HepG2 (cell line): Measurements from ENCODE around the gene TAPBP. TPM values are rescaled to one million over a fixed set of nuclear protein-coding genes. Genes with fewer than 3 reads are reported as not detected.

Experiments
- CBFB ChIP-seq: sonication (generic); formaldehyde crosslinking; IDR thresholded peaks from 2 replicates; pipeline ENCODE4 v1.4.0; 2020; ENCODE audit warnings: missing genetic modification reagents
- CCAR2 ChIP-seq: fragments of 200-400 bp; formaldehyde crosslinking; optimal IDR thresholded peaks from 2 replicates; pipeline ENCODE3; 2018; ENCODE audit warnings: low read depth, mild to moderate bottlenecking, low read length, moderate library complexity
- CHD4 ChIP-seq: fragments of 200-600 bp; sonication (generic); IDR thresholded peaks from 2 replicates; pipeline ENCODE4 v1.7.0; 2017; ENCODE audit warnings: mild to moderate bottlenecking, low read length, borderline replicate concordance
- GRHL1 ChIP-seq: sonication (generic); formaldehyde crosslinking; conservative IDR thresholded peaks from 2 replicates; pipeline ENCODE4 v1.8.0; 2022; ENCODE audit warnings: missing genetic modification reagents
- IKZF1 ChIP-seq: fragments of 450-650 bp; IDR thresholded peaks from 2 replicates; pipeline ENCODE4 v1.7.1; 2016
- MLXIP ChIP-seq: sonication (generic); formaldehyde crosslinking; IDR thresholded peaks from 2 replicates; pipeline ENCODE4 v1.9.0; 2021; ENCODE audit warnings: missing genetic modification reagents, borderline replicate concordance
- PHF5A ChIP-seq: IDR thresholded peaks from one replicate; pipeline ENCODE4 v1.6.1; 2018; ENCODE audit warnings: low read depth, missing genetic modification reagents; ENCODE audit not compliant: unreplicated experiment
- RNF2 ChIP-seq: fragments of 450-650 bp; conservative IDR thresholded peaks from 2 replicates; pipeline ENCODE4 v1.6.1; 2016; ENCODE audit warnings: low read depth
- U2AF2 ChIP-seq: fragments of 200-400 bp; formaldehyde crosslinking; IDR thresholded peaks from 2 replicates; pipeline ENCODE4 v1.6.1; 2017; ENCODE audit warnings: low read depth, mild to moderate bottlenecking, low read length
- XRCC5 ChIP-seq: fragments of 200-400 bp; formaldehyde crosslinking; optimal IDR thresholded peaks from 2 replicates; pipeline ENCODE3; 2017; ENCODE audit warnings: mild to moderate bottlenecking, low read length
- ZNF292 ChIP-seq: sonication (generic); formaldehyde crosslinking; IDR thresholded peaks from 2 replicates; pipeline ENCODE4 v1.8.1; 2022; ENCODE audit warnings: mild to moderate bottlenecking, low read depth, missing genetic modification reagents, borderline replicate concordance
- ZNF333 ChIP-seq: sonication (generic); formaldehyde crosslinking; IDR thresholded peaks from 2 replicates; pipeline ENCODE4 v1.4.0; 2020; ENCODE audit warnings: mild to moderate bottlenecking, missing genetic modification reagents, borderline replicate concordance
- ZNF383 ChIP-seq: sonication (generic); formaldehyde crosslinking; IDR thresholded peaks from 2 replicates; pipeline ENCODE4 v1.4.0; 2020; ENCODE audit warnings: missing genetic modification reagents, mild to moderate bottlenecking, borderline replicate concordance
- ZNF609 ChIP-seq: sonication (generic); formaldehyde crosslinking; IDR thresholded peaks from 2 replicates; pipeline ENCODE4 v1.4.0; 2020; ENCODE audit warnings: mild to moderate bottlenecking, missing genetic modification reagents, borderline replicate concordance
- ZNF639 ChIP-seq: conservative IDR thresholded peaks from 2 replicates; pipeline ENCODE4 v1.6.1; 2018; ENCODE audit warnings: missing genetic modification reagents
- ZNF850 ChIP-seq: sonication (generic); formaldehyde crosslinking; conservative IDR thresholded peaks from 2 replicates; pipeline ENCODE4 v1.9.0; 2021; ENCODE audit warnings: mild to moderate bottlenecking, missing genetic modification reagents
- ZNF878 ChIP-seq: sonication (generic); formaldehyde crosslinking; IDR thresholded peaks from 2 replicates; pipeline ENCODE4 v1.8.1; 2023; ENCODE audit warnings: mild to moderate bottlenecking, missing genetic modification reagents, moderate library complexity
- ZNF879 ChIP-seq: sonication (generic); formaldehyde crosslinking; IDR thresholded peaks from 2 replicates; pipeline ENCODE4 v1.8.1; 2023; ENCODE audit warnings: missing genetic modification reagents
- polyA plus RNA-seq, 8 experiments: library from polyadenylated mRNA; depleted of rRNA in 3 of 8; stranded (reverse) in 7 of 8; unstranded in 1 of 8; fragments of >200 nt; fragmentation: Illumina TruSeq in 4 of 8; extraction: Trizol in 4 of 8; gene quantifications; 2 replicates each; pipeline versions ENCODE4 v1.2.1 to v1.2.3, GENCODE V29; 2011 to 2016; ENCODE audit warnings: low read depth in 4 of 8, missing spikeins in 1 of 8, mixed read lengths in 1 of 8; ENCODE audit not compliant: insufficient read depth in 1 of 8
- total RNA-seq, 5 experiments: library from RNA; depleted of rRNA; stranded (reverse); fragments of >200 nt; fragmentation: Illumina TruSeq; extraction: Trizol; gene quantifications; 2 replicates each; pipeline ENCODE4 v1.2.3, GENCODE V29; 2016; ENCODE audit warnings: low read depth in 1 of 5

Gene TAPBP
- total and polyA plus RNA-seq, 2 of the 13 experiments (the other 11 are each of a cell fraction or from before 2014, with no cell fraction given) = 27.4 to 32.3 TPM

- TF ChIP-seq ZNF609 (CRISPR knock-in tag) = peak; percentile 55; the same call in 1 of the 2 replicates
- TF ChIP-seq ZNF639 (CRISPR knock-in tag) = no peak
- no peak for TF ChIP-seq PHF5A (CRISPR knock-in tag)
- TF ChIP-seq XRCC5 = no peak
- peak; percentile 41; the same call in 1 of the 2 replicates for TF ChIP-seq CBFB
- no peak for TF ChIP-seq ZNF850
- TF ChIP-seq MLXIP (CRISPR knock-in tag) = no peak
- no peak for TF ChIP-seq ZNF383 (CRISPR knock-in tag)
- TF ChIP-seq IKZF1 = no peak
- no peak for TF ChIP-seq CHD4
- TF ChIP-seq ZNF878 (CRISPR knock-in tag) = no peak; the same call in 1 of the 2 replicates
- TF ChIP-seq U2AF2 = no peak
- TF ChIP-seq ZNF879 (CRISPR knock-in tag) = 0 out of 2 replicates have a peak, but pooled peaks have one; percentile 47
- TF ChIP-seq CCAR2 = no peak
- TF ChIP-seq ZNF292 (CRISPR knock-in tag) = 0 out of 2 replicates have a peak, but pooled peaks have one; percentile 33
- no peak for TF ChIP-seq GRHL1 (CRISPR knock-in tag)
- no peak for TF ChIP-seq ZNF333 (CRISPR knock-in tag)
- no peak for TF ChIP-seq RNF2
Observed at GRCh38 chr6:33313709-33314514, at the start of gene TAPBP (continued).
